ENCODE measurements around the gene CENPM.

DNA sequence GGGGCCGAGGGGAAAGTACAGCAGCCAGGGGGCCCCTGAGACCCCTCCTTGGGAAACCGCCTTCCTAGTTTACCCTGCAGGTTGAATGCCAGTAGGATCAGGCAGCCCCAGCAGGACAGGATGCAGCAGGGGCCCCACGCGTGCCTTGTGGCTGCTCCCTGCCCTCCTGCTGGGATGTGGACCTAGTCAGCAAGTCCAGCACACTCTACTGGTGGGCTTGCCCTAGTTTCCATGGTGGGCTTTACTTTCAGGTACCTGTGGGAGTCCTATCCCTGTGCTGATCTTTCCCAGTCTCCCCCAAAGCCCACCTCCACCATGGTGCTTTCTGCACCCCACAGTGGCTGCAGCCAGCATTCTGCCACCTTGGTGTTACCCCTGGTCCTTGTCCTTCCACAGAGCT, 54.2 kb downstream of the CENPM start:
- no peak for TF ChIP-seq EZH2 (IDR thresholded peaks at IDR 0.05; ENCODE audit: low read depth, unreplicated experiment)
- TF ChIP-seq, protein P1, sequence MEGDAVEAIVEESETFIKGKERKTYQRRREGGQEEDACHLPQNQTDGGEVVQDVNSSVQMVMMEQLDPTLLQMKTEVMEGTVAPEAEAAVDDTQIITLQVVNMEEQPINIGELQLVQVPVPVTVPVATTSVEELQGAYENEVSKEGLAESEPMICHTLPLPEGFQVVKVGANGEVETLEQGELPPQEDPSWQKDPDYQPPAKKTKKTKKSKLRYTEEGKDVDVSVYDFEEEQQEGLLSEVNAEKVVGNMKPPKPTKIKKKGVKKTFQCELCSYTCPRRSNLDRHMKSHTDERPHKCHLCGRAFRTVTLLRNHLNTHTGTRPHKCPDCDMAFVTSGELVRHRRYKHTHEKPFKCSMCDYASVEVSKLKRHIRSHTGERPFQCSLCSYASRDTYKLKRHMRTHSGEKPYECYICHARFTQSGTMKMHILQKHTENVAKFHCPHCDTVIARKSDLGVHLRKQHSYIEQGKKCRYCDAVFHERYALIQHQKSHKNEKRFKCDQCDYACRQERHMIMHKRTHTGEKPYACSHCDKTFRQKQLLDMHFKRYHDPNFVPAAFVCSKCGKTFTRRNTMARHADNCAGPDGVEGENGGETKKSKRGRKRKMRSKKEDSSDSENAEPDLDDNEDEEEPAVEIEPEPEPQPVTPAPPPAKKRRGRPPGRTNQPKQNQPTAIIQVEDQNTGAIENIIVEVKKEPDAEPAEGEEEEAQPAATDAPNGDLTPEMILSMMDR (conservative IDR thresholded peaks at IDR 0.05; ENCODE audit: low read depth in 2 of 2), result no peak
- TF ChIP-seq, protein P2, sequence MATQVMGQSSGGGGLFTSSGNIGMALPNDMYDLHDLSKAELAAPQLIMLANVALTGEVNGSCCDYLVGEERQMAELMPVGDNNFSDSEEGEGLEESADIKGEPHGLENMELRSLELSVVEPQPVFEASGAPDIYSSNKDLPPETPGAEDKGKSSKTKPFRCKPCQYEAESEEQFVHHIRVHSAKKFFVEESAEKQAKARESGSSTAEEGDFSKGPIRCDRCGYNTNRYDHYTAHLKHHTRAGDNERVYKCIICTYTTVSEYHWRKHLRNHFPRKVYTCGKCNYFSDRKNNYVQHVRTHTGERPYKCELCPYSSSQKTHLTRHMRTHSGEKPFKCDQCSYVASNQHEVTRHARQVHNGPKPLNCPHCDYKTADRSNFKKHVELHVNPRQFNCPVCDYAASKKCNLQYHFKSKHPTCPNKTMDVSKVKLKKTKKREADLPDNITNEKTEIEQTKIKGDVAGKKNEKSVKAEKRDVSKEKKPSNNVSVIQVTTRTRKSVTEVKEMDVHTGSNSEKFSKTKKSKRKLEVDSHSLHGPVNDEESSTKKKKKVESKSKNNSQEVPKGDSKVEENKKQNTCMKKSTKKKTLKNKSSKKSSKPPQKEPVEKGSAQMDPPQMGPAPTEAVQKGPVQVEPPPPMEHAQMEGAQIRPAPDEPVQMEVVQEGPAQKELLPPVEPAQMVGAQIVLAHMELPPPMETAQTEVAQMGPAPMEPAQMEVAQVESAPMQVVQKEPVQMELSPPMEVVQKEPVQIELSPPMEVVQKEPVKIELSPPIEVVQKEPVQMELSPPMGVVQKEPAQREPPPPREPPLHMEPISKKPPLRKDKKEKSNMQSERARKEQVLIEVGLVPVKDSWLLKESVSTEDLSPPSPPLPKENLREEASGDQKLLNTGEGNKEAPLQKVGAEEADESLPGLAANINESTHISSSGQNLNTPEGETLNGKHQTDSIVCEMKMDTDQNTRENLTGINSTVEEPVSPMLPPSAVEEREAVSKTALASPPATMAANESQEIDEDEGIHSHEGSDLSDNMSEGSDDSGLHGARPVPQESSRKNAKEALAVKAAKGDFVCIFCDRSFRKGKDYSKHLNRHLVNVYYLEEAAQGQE (IDR thresholded peaks at IDR 0.05; ENCODE audit: unreplicated experiment), result no peak

All from GM23338 (cell line).